Fibroblast of skin of right biceps (primary cell): ENCODE data around the gene ADAMTS2.
"Not testable (repeated sequence)": the region's sequence is repeated elsewhere in the genome, so short reads cannot be mapped to it uniquely, and the experiment has no call there.

Source experiments
- DNase-seq: peaks from one replicate; pipeline ENCODE4 v3.0.0-alpha.2; 2013

The ADAMTS2 gene

DNA sequence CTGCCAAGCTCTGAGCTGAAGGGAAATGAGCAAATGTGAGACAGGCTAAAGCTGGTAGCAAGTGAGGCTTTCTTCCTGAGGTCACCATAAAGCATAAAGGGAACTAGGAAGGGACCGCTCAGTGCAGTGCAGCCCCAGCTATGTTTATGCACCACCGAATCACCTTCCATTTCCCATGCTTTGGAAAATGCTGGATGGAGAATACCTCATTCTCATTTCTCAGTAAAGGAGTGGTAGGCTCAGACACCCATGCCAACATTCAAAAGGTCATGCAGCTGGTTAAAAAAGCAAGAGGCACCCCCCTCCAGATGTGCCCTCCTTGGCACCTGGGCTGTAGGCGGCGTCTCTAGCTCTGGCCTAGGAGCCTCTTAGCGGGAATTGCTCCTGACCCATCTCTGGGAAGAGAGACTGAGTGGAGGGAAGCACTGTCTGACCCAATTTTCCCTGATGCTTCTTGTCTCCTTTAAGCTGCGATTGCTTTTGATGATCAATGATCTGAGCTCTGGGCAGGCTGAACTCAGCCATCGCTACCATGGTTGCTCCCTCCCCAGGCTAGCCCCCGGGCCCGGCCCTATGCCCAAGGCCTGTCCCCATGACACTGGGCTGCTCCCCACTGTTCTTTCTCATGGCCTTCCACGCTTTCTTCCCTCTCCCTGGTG is 226.4 kb downstream of the ADAMTS2 start:
- no peak for DNase-seq

DNA sequence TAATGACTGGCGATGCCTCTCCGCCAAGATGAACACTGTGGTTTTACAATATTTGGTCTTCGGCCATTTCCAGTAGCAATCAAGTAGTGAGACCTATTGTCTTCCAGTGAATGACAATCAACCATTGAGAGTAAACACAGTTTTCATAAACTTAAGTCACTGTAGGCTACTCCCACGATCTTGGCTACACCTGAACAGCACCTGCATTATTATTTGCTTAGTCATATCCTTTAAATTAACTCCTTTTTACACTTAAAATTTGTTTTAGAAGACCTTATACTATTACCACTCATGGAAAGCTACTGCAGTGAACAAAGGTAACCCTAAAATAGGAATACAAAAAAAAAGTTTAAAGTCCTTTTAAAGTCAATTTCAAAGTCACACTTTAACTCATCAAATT is 226.9 kb downstream of the ADAMTS2 start:
- DNase-seq = no peak

DNA sequence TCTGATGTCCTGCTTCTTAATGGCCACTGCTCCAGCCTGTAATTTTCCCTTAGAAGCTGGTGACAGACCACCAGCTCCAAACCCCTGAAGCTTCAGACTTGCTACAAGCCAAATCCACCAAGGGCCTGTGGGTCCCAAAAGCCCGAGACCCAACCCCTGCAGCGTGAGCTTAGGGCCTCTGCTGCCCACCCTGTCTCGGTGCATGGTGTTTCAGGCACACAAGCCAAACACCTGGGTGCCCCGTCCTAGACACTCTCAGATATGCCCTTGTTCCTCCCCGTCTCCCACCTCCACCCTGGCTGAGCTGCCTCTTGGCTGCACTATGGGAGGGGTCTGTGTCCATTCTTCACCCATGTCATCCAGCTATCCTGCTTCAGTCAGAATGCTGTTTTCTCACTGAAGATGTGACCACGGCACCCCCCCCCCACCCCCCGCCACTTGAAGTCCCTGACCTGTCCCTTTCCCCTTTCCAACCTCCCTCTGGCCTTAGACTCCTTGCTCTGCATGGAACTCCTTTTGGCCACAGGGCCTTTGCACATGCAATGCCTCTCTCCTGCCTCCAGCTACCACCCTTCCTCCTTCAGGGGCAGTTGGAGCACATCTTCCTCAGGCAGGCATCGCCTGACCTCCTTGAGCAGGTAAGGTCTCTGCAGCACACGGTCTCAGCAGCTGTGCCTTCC is 229.3 kb downstream of the ADAMTS2 start:
- no peak for DNase-seq

GRCh38 chr5:179115307-179115706 is 230.0 kb downstream of the ADAMTS2 start:
- DNase-seq = no peak

DNA sequence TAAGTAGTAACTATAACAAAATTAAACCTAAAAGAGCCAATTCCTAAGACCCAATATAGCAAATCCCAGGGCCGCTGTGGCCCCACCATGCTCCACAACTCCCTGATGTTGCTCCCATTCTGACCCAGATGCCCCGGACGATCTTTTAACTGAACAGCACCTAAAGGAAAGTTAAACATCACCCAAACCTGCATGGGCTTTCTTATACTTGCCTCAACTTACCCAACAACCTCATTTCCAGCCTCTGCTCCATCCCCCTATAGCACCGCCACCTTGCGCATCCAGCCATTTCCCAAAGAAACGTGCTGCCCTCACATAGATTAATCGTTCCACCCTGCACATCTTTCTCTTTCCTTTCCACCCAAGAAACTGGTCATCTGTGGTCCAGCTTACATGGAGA is 230.5 kb downstream of the ADAMTS2 start:
- no peak for DNase-seq

DNA sequence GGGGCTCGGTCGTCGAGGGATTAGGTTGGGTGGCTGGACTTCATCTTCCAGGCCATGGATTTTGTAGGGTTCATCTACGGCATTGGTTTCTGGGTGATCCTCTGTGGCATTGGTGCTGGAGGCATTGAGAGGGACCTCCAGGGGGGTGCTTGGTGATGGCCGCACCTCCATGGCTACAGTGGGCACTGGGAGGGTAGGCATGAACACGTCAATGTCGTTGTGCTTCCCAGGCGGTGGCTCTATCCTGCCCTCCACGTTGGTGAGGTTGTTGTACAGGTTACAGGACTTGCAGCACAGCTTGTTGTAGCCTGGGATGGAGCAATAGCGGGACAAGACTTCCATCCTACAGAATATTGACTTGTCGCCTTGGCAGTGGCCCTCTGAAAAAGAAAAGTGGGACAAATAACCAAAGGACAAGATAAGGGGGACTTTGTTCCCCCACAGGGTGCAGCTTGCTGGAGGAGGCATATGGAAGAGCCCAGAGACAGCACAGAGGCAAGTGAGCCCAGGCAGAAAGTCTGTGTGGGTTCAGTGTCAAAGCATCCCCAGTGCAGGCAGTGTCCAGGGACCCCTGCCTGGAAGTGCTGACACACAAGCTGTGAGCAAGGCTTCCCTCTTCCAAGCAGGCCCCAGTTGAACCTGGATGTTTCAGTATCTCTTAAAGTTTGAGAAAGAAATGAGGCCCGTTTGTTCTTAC is 231.2 kb downstream of the ADAMTS2 start:
- no peak for DNase-seq

DNA sequence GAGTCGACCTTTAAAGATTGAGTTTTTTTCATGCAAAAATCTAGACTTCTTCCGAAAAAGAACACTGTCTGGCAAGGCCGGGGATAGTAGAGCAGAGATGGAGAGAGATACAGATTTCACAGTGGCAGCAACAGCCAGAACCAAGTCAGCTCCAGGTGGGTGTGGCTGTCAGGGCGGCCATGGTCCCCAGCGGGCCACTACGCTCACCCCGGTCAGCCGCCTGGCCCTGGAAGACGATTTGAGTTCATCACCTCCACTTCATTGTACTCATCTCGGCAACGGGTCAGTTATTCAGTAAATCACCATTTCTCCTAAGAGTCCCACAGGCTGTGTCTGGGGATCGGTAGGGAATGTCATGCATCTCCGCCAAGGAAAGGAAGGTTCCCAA is 232.1 kb downstream of the ADAMTS2 start:
- DNase-seq = no peak

- no peak for DNase-seq
Observed at GRCh38 chr5:179112469-179113142, 232.7 kb downstream of the ADAMTS2 start.

DNA sequence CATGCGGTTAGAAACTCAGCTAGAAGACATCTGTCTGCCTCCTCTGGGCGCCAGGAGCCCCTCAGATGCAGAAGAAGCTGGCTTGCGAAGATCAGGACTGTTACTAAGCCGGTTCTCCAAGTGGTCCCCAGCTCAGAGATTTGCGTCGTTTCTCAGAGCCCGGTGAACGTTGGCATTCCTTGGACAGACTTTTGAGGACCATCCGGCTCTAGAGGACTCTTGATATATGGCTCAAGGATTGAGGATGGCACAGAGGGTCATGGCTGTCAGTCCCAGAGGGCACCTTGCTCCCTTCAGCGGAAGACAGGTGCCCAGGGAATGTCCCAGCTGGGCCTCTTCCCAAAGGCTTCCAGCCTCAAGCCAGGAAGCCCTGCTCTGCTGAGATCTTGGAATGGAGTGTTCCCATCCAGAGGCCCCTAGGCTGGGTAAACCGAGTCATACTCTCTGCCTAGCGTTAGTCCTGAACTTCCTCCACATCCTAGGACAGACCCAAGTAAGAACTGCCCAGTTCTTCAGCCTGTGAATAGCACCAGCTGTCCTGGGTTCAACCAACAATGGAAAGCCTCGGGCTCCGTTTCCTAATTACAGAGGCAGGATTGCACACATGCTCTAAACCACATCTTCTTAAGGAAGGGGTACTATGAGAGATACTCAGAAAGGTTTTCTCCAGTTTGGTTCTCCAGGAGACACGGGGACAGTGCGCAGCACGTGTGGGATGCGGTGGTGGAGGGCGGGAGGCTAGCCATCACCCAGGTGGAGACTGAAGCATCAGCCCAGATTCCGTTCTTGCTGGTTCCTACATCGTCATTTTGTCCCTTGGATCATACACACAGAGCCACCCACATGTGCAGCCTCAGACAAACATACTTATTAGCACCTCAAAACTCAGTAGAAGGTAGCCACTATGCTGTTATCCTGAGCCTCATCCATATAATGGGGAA is 233.7 kb downstream of the ADAMTS2 start:
- DNase-seq = no peak

- no peak for DNase-seq
Observed at GRCh38 chr5:179110528-179110927, 234.7 kb downstream of the ADAMTS2 start.

GRCh38 chr5:179101282-179101681 is 244.0 kb downstream of the ADAMTS2 start:
- DNase-seq = not testable (repeated sequence)

DNA sequence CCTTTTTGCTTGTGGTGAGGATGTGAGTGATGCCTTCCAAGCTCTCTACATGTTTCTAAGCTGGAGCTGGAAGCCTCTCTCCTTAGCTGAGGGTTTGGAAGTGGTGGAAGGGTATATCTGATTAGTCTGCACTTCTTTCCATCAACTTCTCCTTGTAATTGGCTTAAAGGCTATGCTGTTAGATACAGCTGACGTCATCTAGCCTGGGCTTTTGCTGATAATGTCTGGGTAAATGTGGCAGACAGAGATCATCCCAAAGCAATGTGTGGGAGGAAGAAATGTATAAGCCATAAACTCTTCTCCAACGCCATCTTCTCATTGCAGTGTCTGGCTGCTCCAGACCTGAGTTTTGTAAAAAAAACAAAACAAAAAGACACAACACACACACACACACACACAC is 255.8 kb downstream of the ADAMTS2 start:
- DNase-seq = no peak

DNA sequence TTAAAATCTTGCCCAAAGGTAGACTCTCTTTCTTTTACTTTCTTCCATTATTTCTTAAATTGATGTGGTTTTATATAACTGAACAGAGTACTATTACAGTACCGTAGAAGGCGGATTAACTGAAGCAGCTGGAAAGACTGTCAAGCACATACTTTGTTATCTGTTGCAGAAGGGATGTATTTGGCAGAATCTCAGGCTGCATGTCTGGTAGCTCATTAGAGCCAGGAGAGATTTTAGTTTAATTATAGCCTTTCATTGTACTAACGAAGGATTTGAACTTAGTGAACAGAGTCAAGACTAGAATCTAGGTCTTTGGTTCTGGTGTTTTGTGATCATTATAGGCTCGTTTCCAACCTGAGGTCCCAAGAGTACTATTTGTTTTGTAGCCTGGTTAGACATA is 264.5 kb downstream of the ADAMTS2 start:
- no peak for DNase-seq

GRCh38 chr5:179079165-179079987 is 265.9 kb downstream of the ADAMTS2 start:
- DNase-seq = no peak

- no peak for DNase-seq
Observed at GRCh38 chr5:179065703-179066102, 279.6 kb downstream of the ADAMTS2 start.

DNA sequence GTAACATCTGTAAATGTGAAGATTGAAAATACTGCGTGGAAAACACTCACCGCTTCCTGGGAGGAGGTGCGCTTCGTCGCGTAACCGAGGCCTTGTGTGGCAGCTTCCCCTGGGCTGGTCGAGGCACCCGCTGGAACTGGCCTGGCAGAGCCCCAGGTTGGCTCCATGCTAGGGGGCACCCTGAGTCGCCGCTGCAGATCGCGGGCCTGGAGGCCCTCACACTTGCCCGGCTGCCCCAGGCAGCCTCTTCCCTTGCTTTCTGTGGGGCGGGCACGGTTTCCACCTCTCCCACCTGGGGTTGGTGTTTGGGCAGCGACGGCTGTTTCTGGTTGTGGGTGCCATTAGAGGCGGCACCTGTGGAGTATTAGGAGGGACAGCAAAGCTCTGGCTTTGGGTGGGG is 284.2 kb downstream of the ADAMTS2 start:
- DNase-seq = peak; percentile 10
